MM.1S (cell line): ENCODE measurements around the gene TUBA4A.

Source experiments
- DNase-seq: peaks from one replicate; pipeline ENCODE4 v3.0.0-alpha.2; 2015
- H2AFZ ChIP-seq: fragments of 300-600 bp; sonication (generic); 2 replicates; pipeline ENCODE4 v1.6.0; 2016; ENCODE audit warnings: antibody characterized with exemption, low read length
- H3F3A ChIP-seq: fragments of 300-600 bp; sonication (generic); 2 replicates; pipeline ENCODE4 v1.6.1; 2016; ENCODE audit warnings: mild to moderate bottlenecking, antibody characterized with exemption, low read length, moderate library complexity, mixed read lengths; ENCODE audit not compliant: insufficient read depth
- H3K27ac ChIP-seq: fragments of 300-600 bp; sonication (generic); 2 replicates; pipeline ENCODE4 v1.5.1; 2016; ENCODE audit warnings: mild to moderate bottlenecking, low read length
- H3K27me3 ChIP-seq: fragments of 300-600 bp; sonication (generic); replicated peaks from 2 replicates; pipeline ENCODE4 v1.6.0; 2016; ENCODE audit warnings: low read length; ENCODE audit not compliant: insufficient read depth
- H3K36me3 ChIP-seq: fragments of 300-600 bp; sonication (generic); replicated peaks from 2 replicates; pipeline ENCODE4 v1.6.1; 2016; ENCODE audit warnings: mild to moderate bottlenecking, low read length, mixed read lengths; ENCODE audit not compliant: insufficient read depth
- H3K4me1 ChIP-seq: fragments of 300-600 bp; sonication (generic); 2 replicates; pipeline ENCODE4 v1.6.1; 2016; ENCODE audit warnings: low read length, mixed read lengths
- H3K4me2 ChIP-seq: fragments of 300-600 bp; sonication (generic); 2 replicates; pipeline ENCODE4 v1.6.0; 2016; ENCODE audit warnings: low read depth, low read length
- H3K4me3 ChIP-seq: fragments of 300-600 bp; sonication (generic); 2 replicates; pipeline ENCODE4 v1.5.1; 2016; ENCODE audit warnings: low read length, mixed read lengths
- H3K79me2 ChIP-seq: fragments of 300-600 bp; sonication (generic); 2 replicates; pipeline ENCODE4 v1.6.1; 2016; ENCODE audit warnings: mixed run types, low read length, mixed read lengths
- H3K9ac ChIP-seq: fragments of 300-600 bp; sonication (generic); 2 replicates; pipeline ENCODE4 v1.6.1; 2016; ENCODE audit warnings: low read length, mixed read lengths
- H3K9me2 ChIP-seq: fragments of 300-600 bp; sonication (generic); replicated peaks from 2 replicates; pipeline ENCODE4 v1.6.1; 2016; ENCODE audit warnings: mild to moderate bottlenecking, low read length, mixed read lengths; ENCODE audit not compliant: insufficient read depth
- H3K9me3 ChIP-seq: fragments of 300-600 bp; sonication (generic); replicated peaks from 2 replicates; pipeline ENCODE4 v1.6.1; 2016; ENCODE audit warnings: mild to moderate bottlenecking, low read length, mixed read lengths; ENCODE audit not compliant: insufficient read depth
- H4K20me1 ChIP-seq: fragments of 300-600 bp; sonication (generic); 2 replicates; pipeline ENCODE4 v1.6.1; 2016; ENCODE audit warnings: mild to moderate bottlenecking, low read length, moderate library complexity, mixed read lengths; ENCODE audit not compliant: insufficient read depth
- EZH2 ChIP-seq: fragments of 300-600 bp; sonication (generic); optimal IDR thresholded peaks from 2 replicates; pipeline ENCODE3; 2017; ENCODE audit warnings: low read depth, mild to moderate bottlenecking, antibody characterized with exemption, low read length, mixed read lengths
- EZH2phosphoT487 ChIP-seq: fragments of 300-600 bp; sonication (generic); IDR thresholded peaks from 2 replicates; pipeline ENCODE4 v1.6.1; 2018; ENCODE audit warnings: antibody characterized with exemption, low read length
- TF ChIP-seq, protein P1 (sequence below): fragments of 300-600 bp; sonication (generic); IDR thresholded peaks from 2 replicates; pipeline ENCODE4 v1.5.1; 2016; ENCODE audit warnings: antibody characterized with exemption, low read length, mixed read lengths

The TUBA4A gene

DNA sequence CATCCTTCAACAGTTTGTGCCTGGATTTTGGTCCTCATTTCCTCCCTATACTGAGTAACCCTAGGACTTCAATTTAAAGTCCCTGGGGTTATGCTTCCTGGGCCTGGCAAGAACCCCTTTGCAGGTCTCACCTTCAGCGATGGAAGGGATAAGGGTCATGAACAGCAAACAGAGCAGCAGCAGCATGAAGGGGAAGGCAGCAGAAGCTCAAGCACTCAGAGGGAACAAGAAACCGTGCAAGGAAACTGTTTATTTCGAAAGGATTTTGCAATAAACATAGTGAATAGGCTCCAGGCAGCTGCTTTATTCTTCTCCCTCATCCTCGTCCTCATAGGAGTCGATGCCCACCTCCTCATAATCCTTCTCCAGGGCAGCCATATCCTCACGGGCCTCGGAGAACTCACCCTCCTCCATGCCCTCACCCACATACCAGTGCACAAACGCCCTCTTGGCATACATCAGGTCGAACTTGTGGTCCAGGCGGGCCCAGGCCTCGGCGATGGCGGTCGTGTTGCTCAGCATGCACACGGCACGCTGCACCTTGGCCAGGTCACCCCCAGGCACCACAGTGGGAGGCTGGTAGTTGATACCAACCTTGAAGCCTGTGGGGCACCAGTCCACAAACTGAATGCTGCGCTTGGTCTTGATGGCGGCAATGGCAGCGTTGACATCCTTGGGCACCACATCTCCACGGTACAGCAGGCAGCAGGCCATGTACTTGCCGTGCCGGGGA, 3.5 kb downstream of the TUBA4A start:
- peak overlapping the region; percentile 89; the same call in 1 of the 2 replicates for H3K27ac ChIP-seq
- H3K4me1 ChIP-seq, result peaks cover 56% of the 10 kb centered on the region
- H3K4me3 ChIP-seq, result no peak overlapping the region; the same call in 1 of the 2 replicates
- H3K36me3 ChIP-seq, result 0 out of 2 replicates have a peak, but pooled peaks cover 6% of the 10 kb centered on the region
- DNase-seq, result no peak
- H3F3A ChIP-seq, result peaks cover 46% of the 10 kb centered on the region
- H3K27me3 ChIP-seq, result no peaks in the 10 kb centered on the region
- no peak overlapping the region for H2AFZ ChIP-seq
- H3K79me2 ChIP-seq, result peaks cover 68% of the 10 kb centered on the region
- TF ChIP-seq EZH2, result no peak
- no peak for TF ChIP-seq EZH2phosphoT487
- TF ChIP-seq, protein P1, sequence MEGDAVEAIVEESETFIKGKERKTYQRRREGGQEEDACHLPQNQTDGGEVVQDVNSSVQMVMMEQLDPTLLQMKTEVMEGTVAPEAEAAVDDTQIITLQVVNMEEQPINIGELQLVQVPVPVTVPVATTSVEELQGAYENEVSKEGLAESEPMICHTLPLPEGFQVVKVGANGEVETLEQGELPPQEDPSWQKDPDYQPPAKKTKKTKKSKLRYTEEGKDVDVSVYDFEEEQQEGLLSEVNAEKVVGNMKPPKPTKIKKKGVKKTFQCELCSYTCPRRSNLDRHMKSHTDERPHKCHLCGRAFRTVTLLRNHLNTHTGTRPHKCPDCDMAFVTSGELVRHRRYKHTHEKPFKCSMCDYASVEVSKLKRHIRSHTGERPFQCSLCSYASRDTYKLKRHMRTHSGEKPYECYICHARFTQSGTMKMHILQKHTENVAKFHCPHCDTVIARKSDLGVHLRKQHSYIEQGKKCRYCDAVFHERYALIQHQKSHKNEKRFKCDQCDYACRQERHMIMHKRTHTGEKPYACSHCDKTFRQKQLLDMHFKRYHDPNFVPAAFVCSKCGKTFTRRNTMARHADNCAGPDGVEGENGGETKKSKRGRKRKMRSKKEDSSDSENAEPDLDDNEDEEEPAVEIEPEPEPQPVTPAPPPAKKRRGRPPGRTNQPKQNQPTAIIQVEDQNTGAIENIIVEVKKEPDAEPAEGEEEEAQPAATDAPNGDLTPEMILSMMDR, result no peak
- peak overlapping the region; percentile 56; the same call in 1 of the 2 replicates for H3K9ac ChIP-seq
- no peaks in the 10 kb centered on the region for H3K9me2 ChIP-seq
- no peaks in the 10 kb centered on the region for H4K20me1 ChIP-seq
- peak overlapping the region; percentile 69 for H3K4me2 ChIP-seq
- no peaks in the 10 kb centered on the region for H3K9me3 ChIP-seq

DNA sequence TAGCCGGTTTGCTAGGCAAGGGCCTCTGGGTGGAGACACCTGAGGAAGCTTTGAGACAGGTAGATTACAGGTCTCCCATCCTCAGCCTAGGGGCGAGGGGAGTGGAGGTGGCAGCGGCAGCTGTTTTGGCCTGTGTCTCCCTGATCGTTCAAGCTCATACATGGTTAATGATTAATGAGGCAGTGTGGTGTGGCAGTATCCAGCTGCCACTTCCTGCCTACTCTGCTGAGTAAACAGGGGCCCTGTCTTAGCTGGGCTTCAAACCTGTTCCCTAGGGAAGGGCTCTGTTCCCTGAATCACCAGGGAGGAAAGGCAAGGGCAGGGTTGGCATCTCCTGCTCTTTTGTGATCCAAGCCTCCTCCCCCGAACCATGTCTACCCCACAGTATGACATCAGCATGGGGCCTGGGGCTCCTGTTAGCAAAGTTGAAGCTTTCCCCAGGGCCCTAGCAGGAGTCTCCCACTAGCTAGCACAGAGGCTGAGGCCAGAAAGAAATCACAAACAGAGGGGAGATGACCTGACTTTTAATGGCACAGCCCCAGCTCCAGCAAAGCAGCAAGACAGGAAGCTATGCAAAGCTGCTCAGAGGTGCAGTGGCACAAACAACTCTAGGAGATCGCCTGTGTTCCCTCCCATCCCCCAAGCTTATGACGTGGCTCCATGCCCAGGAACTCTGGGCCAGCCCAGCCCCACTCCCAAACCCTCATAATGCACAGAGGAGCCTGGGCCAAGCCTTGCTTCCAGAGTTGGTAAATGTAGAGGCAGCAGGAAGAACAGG, 4.3 kb downstream of the TUBA4A start:
- no peak for TF ChIP-seq EZH2phosphoT487
- TF ChIP-seq, protein P1, result no peak
- TF ChIP-seq EZH2, result no peak
- Histone ChIP-seq H3K9me2 (no peaks in the 10 kb centered on the region), H3K79me2 (peaks cover 68% of the 10 kb centered on the region), H3K9ac (peak overlapping the region; percentile 56; the same call in 1 of the 2 replicates), H3K27me3 (no peaks in the 10 kb centered on the region), H3K36me3 (0 out of 2 replicates have a peak, but pooled peaks cover 6% of the 10 kb centered on the region), H3K4me1 (peaks cover 60% of the 10 kb centered on the region), H4K20me1 (no peaks in the 10 kb centered on the region), H2AFZ (no peak overlapping the region), H3K4me2 (peak overlapping the region; percentile 69), H3K9me3 (no peaks in the 10 kb centered on the region), H3F3A (peaks cover 41% of the 10 kb centered on the region), H3K4me3 (no peak overlapping the region; the same call in 1 of the 2 replicates), H3K27ac (peak overlapping the region; percentile 89)
- DNase-seq, result peak; percentile 75

DNA sequence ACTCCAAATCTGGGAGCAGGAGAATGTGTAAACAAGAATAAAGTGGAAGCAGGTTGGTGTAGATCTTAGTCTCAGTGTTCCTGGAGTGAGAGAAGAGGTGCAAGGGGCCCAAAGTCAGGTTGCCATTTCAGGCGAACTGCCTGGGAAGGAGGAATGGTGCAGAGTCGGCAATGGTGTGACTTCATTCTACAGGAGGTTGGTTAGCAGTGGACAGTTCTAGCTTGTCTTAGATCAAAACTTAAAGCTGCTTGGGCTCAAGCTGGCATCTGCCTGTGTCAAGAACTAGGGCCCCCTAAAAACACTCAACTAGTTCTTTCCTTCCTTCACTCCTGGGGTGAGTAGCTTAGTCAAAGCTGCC, 4.9 kb downstream of the TUBA4A start:
- Histone ChIP-seq H3K4me3 (no peak overlapping the region), H3K9me3 (no peaks in the 10 kb centered on the region), H3K27ac (peak overlapping the region; percentile 89)

More for the DNA sequence above, 4.9 kb downstream of the TUBA4A start:
- Histone ChIP-seq H3K27me3 (no peaks in the 10 kb centered on the region), H3K4me2 (peak overlapping the region; percentile 69), H3K79me2 (peaks cover 68% of the 10 kb centered on the region), H3F3A (peaks cover 36% of the 10 kb centered on the region), H3K4me1 (peaks cover 61% of the 10 kb centered on the region), H3K36me3 (0 out of 2 replicates have a peak, but pooled peaks cover 6% of the 10 kb centered on the region), H3K9me2 (no peaks in the 10 kb centered on the region), H2AFZ (no peak overlapping the region), H4K20me1 (no peaks in the 10 kb centered on the region), H3K9ac (peak overlapping the region; percentile 56; the same call in 1 of the 2 replicates)
- no peak for DNase-seq
- no peak for TF ChIP-seq EZH2
- TF ChIP-seq EZH2phosphoT487, result no peak
- TF ChIP-seq, protein P1, result no peak
